ENCODE measurements around the gene LMO2. TPM values are rescaled to one million over a fixed set of nuclear protein-coding genes. Genes with fewer than 3 reads are reported as not detected.
"Not testable (repeated sequence)": the region's sequence is repeated elsewhere in the genome, so short reads cannot be mapped to it uniquely, and the experiment has no call there.

Gene LMO2
- total RNA-seq, 6 experiments from 2014 or later = 3.6 to 7.6 (median 4.9) TPM

- Histone ChIP-seq H3K4me1 (peaks cover 0 to 2% (median 0%) of the 10 kb centered on the region in 4 donors), H3K27me3 (no peaks in the 10 kb centered on the region), H3K9me3 (no peaks in the 10 kb centered on the region), H3K27ac (no peak overlapping the region), H3K4me3 (no peak overlapping the region), H3K36me3 (no peaks in the 10 kb centered on the region)
- intact Hi-C loops (cut with DNase I) = no loop called here
- DNase-seq = no peak
- TF ChIP-seq CTCF (IDR thresholded peaks at IDR 0.05) (no peak), POLR2A (IDR thresholded peaks at IDR 0.05) (no peak)
- no peak for ATAC-seq
- WGBS (ENCODE audit: insufficient coverage, low coverage, low lambda C conversion rate, missing lambda C conversion rate) = 79% methylated on average over 3 of the region's 4 CpGs
Observed at GRCh38 chr11:33935005-33935404, 43.1 kb upstream of the LMO2 start.

- no peak overlapping the region for H3K27ac ChIP-seq
- DNase-seq (no peak), ATAC-seq (peak; percentile 15 to 48 (median 45))
- intact Hi-C loops (cut with DNase I) = no loop called here
- H3K27me3 ChIP-seq = no peaks in the 10 kb centered on the region
- peaks cover 0 to 3% (median 0%) of the 10 kb centered on the region in 4 donors for H3K4me1 ChIP-seq
- H3K4me3 ChIP-seq = no peak overlapping the region
- H3K9me3 ChIP-seq = no peaks in the 10 kb centered on the region
- no peaks in the 10 kb centered on the region for H3K36me3 ChIP-seq
- no peak for TF ChIP-seq CTCF (IDR thresholded peaks at IDR 0.05)
- TF ChIP-seq POLR2A (IDR thresholded peaks at IDR 0.05) = no peak
- 57% methylated on average over 2 of the region's 3 CpGs for WGBS (ENCODE audit: insufficient coverage, low coverage, low lambda C conversion rate, missing lambda C conversion rate)
Observed at GRCh38 chr11:33934450-33934849, 42.6 kb upstream of the LMO2 start.

- intact Hi-C loops (cut with DNase I) = no loop called here
- TF ChIP-seq POLR2A (IDR thresholded peaks at IDR 0.05) = no peak
- no peak for TF ChIP-seq CTCF (IDR thresholded peaks at IDR 0.05)
- no CpG with 5 or more reads among the region's 1 CpG for WGBS (ENCODE audit: insufficient coverage, low coverage, low lambda C conversion rate, missing lambda C conversion rate)
- Histone ChIP-seq H3K36me3 (no peaks in the 10 kb centered on the region), H3K4me1 (peaks cover 0 to 3% (median 0%) of the 10 kb centered on the region in 4 donors), H3K9me3 (no peaks in the 10 kb centered on the region), H3K4me3 (no peak overlapping the region), H3K27me3 (no peaks in the 10 kb centered on the region), H3K27ac (no peak overlapping the region)
- no peak for ATAC-seq
- DNase-seq = no peak
Observed at GRCh38 chr11:33933602-33934001, 41.7 kb upstream of the LMO2 start.

- 88% methylated on average over 4 of the region's 5 CpGs for WGBS (ENCODE audit: insufficient coverage, low coverage, low lambda C conversion rate, missing lambda C conversion rate)
- Histone ChIP-seq H3K36me3 (no peaks in the 10 kb centered on the region), H3K27ac (no peak overlapping the region), H3K4me3 (no peak overlapping the region), H3K27me3 (no peaks in the 10 kb centered on the region), H3K4me1 (peaks cover 0 to 3% (median 0%) of the 10 kb centered on the region in 4 donors), H3K9me3 (no peaks in the 10 kb centered on the region)
- intact Hi-C loops (cut with DNase I) = no loop called here
- TF ChIP-seq CTCF (IDR thresholded peaks at IDR 0.05) = no peak
- DNase-seq (no peak), ATAC-seq (peak in 1 of 4 donors; percentile 14)
Observed at GRCh38 chr11:33932721-33933120, 40.8 kb upstream of the LMO2 start.

- intact Hi-C loops (cut with DNase I); H3K4me1 ChIP-seq; H3K9me3 ChIP-seq; H3K4me3 ChIP-seq; H3K27me3 ChIP-seq; DNase-seq; H3K36me3 ChIP-seq; ATAC-seq: not testable (repeated sequence)
- H3K27ac ChIP-seq = peak overlapping the region in 2 of 3 donors; percentile 69 to 87
- WGBS (ENCODE audit: insufficient coverage, low coverage, low lambda C conversion rate, missing lambda C conversion rate) = 81% methylated on average over 12 of the region's 12 CpGs
Observed at GRCh38 chr11:33931739-33932366, 40.0 kb upstream of the LMO2 start.

All from right lobe of liver (tissue), 6 donors.